H1 (cell line): ENCODE data around the gene YOD1. TPM values are rescaled to one million over a fixed set of nuclear protein-coding genes. Genes with fewer than 3 reads are reported as not detected.

Source experiments
- CTCF ChIA-PET: fragments of 300-600 bp; sonication (Branson Sonifier 250); formaldehyde crosslinking; loops from one replicate; lab custom pipeline; 2021; ENCODE audit not compliant: partially characterized antibody; lab: Charles Lee
- POLR2A ChIA-PET: fragments of 300-600 bp; sonication (Branson Sonifier 250); formaldehyde crosslinking; loops from one replicate; lab custom pipeline; 2021; ENCODE audit warnings: inconsistent platforms; ENCODE audit not compliant: partially characterized antibody; lab: Charles Lee
- DNase-seq, 2 experiments: peaks; one replicate each; pipeline versions ENCODE4 v3.0.0 to v3.0.0-alpha.2; 2010 to 2022; ENCODE audit warnings: low spot score in 2 of 2, low read depth in 1 of 2, mixed read lengths in 1 of 2
- FAIRE-seq: peaks from 2 replicates; lab custom pipeline; 2011; peaks lifted over from hg19 to GRCh38; lab: Jason Lieb, UNC
- H2AFZ ChIP-seq: 2 replicates; pipeline ENCODE4 v1.8.1; 2012; ENCODE audit warnings: low read length, inconsistent platforms
- H2AK5ac ChIP-seq: 2 replicates; pipeline ENCODE4 v1.6.1; 2013; ENCODE audit warnings: low read depth, low read length
- H2BK120ac ChIP-seq: replicated peaks from 2 replicates; pipeline ENCODE3; 2013; ENCODE audit warnings: low read depth, low read length, inconsistent platforms
- H2BK12ac ChIP-seq: 2 replicates; pipeline ENCODE4 v1.6.1; 2013; ENCODE audit warnings: low read depth, low read length
- H2BK15ac ChIP-seq: 2 replicates; pipeline ENCODE4 v1.6.1; 2013; ENCODE audit warnings: low read length
- H2BK20ac ChIP-seq: 2 replicates; pipeline ENCODE4 v1.6.1; 2013; ENCODE audit warnings: low read length
- H2BK5ac ChIP-seq: 2 replicates; pipeline ENCODE4 v1.6.1; 2013; ENCODE audit warnings: low read depth, low read length
- H3K14ac ChIP-seq: 2 replicates; pipeline ENCODE4 v1.6.1; 2013; ENCODE audit warnings: inconsistent platforms; ENCODE audit not compliant: insufficient read length
- H3K18ac ChIP-seq: 2 replicates; pipeline ENCODE4 v1.6.1; 2013; ENCODE audit warnings: low read length; ENCODE audit errors: extremely low read depth
- H3K23ac ChIP-seq: 2 replicates; pipeline ENCODE4 v1.6.1; 2013; ENCODE audit warnings: inconsistent platforms; ENCODE audit not compliant: insufficient read length
- H3K23me2 ChIP-seq: 2 replicates; pipeline ENCODE4 v1.6.1; 2013; ENCODE audit warnings: low read depth, low read length
- H3K27ac ChIP-seq: 2 replicates; pipeline ENCODE4 v1.6.1; 2011; ENCODE audit warnings: low read depth, low read length, inconsistent platforms
- H3K27me3 ChIP-seq, 4 experiments: replicated peaks in 1 of 4; 1 replicate in 1 of 4; 2 replicates in 3 of 4; pipeline versions ENCODE4 v1.6.1 to v1.8.1; 2011 to 2013; ENCODE audit warnings: low read length in 3 of 4, mild to moderate bottlenecking in 3 of 4, inconsistent platforms in 2 of 4, mixed read lengths in 2 of 4, moderate library complexity in 1 of 4; ENCODE audit not compliant: control insufficient read depth in 3 of 4, insufficient read depth in 3 of 4; ENCODE audit errors: extremely low read depth in 1 of 4
- H3K36me3 ChIP-seq, 4 experiments: 2 replicates each; pipeline versions ENCODE4 v1.6.1 to v1.8.1; 2011 to 2013; ENCODE audit warnings: mild to moderate bottlenecking in 4 of 4, low read length in 3 of 4, moderate library complexity in 2 of 4, control low read depth in 1 of 4, inconsistent platforms in 1 of 4; ENCODE audit not compliant: insufficient read depth in 4 of 4, control insufficient read depth in 2 of 4
- H3K4ac ChIP-seq: replicated peaks from 2 replicates; pipeline ENCODE3; 2013; ENCODE audit warnings: low read length, low read depth, mixed read lengths, inconsistent platforms; ENCODE audit not compliant: insufficient read length
- H3K4me1 ChIP-seq, 4 experiments: replicated peaks in 1 of 4; 1 replicate in 1 of 4; 2 replicates in 3 of 4; pipeline versions ENCODE4 v1.6.1 to v1.8.1; 2011 to 2013; ENCODE audit warnings: low read length in 3 of 4, inconsistent platforms in 2 of 4, mixed read lengths in 1 of 4; ENCODE audit not compliant: insufficient read depth in 4 of 4, control insufficient read depth in 3 of 4
- H3K4me2 ChIP-seq, 2 experiments: 2 replicates each; pipeline versions ENCODE4 v1.6.1 to v1.8.1; 2011 to 2013; ENCODE audit warnings: low read depth in 2 of 2, low read length in 2 of 2, control low read depth in 1 of 2, inconsistent platforms in 1 of 2, mild to moderate bottlenecking in 1 of 2; ENCODE audit not compliant: insufficient read depth in 1 of 2
- H3K4me3 ChIP-seq, 4 experiments: fragments of 200-600, 300-600 bp in 1 of 4; sonication (generic), shearing (Covaris generic), sonication (Bioruptor Twin) in 1 of 4; 2 replicates each; pipeline versions ENCODE4 v1.5.1 to v1.8.1; 2011 to 2016; ENCODE audit warnings: low read length in 4 of 4, low read depth in 3 of 4, control low read depth in 2 of 4, inconsistent platforms in 2 of 4, mild to moderate bottlenecking in 2 of 4, mixed read lengths in 1 of 4, moderate library complexity in 1 of 4; ENCODE audit not compliant: insufficient read depth in 2 of 4; ENCODE audit errors: extremely low read depth in 1 of 4
- H3K56ac ChIP-seq: replicated peaks from 2 replicates; pipeline ENCODE3; 2013; ENCODE audit warnings: low read depth, mild to moderate bottlenecking, mixed read lengths, low read length, inconsistent platforms; ENCODE audit not compliant: insufficient read length
- H3K79me1 ChIP-seq: 2 replicates; pipeline ENCODE4 v1.6.1; 2013; ENCODE audit warnings: low read depth, low read length, control low read depth
- H3K79me2 ChIP-seq, 2 experiments: 2 replicates each; pipeline versions ENCODE4 v1.6.1 to v1.8.1; 2012 to 2013; ENCODE audit warnings: low read length in 2 of 2, mild to moderate bottlenecking in 2 of 2, inconsistent platforms in 1 of 2; ENCODE audit not compliant: insufficient read depth in 2 of 2, control insufficient read depth in 1 of 2
- H3K9ac ChIP-seq, 4 experiments: replicated peaks in 1 of 4; 1 replicate in 1 of 4; 2 replicates in 3 of 4; pipeline versions ENCODE4 v1.6.1 to v1.8.1; 2011 to 2013; ENCODE audit warnings: low read depth in 3 of 4, low read length in 3 of 4, control low read depth in 2 of 4, mild to moderate bottlenecking in 2 of 4, moderate library complexity in 2 of 4, inconsistent platforms in 1 of 4; ENCODE audit errors: extremely low read depth in 1 of 4
- H3K9me3 ChIP-seq, 2 experiments: 2 replicates each; pipeline versions ENCODE4 v1.6.1 to v1.8.1; 2012 to 2013; ENCODE audit warnings: mild to moderate bottlenecking in 2 of 2, moderate library complexity in 2 of 2, control low read depth in 1 of 2, inconsistent platforms in 1 of 2, low read depth in 1 of 2, low read length in 1 of 2, mixed read lengths in 1 of 2; ENCODE audit not compliant: insufficient read depth in 2 of 2
- H4K20me1 ChIP-seq, 2 experiments: replicated peaks in 1 of 2; 2 replicates each; pipeline versions ENCODE3 to v1.8.1; 2011 to 2013; ENCODE audit warnings: inconsistent platforms in 2 of 2, low read length in 2 of 2, mild to moderate bottlenecking in 1 of 2; ENCODE audit not compliant: insufficient read depth in 2 of 2, control insufficient read depth in 1 of 2
- H4K5ac ChIP-seq: 2 replicates; pipeline ENCODE4 v1.6.1; 2013; ENCODE audit warnings: low read length, low read depth, mixed read lengths, inconsistent platforms; ENCODE audit not compliant: insufficient read length
- H4K8ac ChIP-seq: 2 replicates; pipeline ENCODE4 v1.8.0; 2013; ENCODE audit warnings: mild to moderate bottlenecking, moderate library complexity, low read length, inconsistent platforms; ENCODE audit not compliant: insufficient read depth; ENCODE audit errors: extremely low read depth
- H4K91ac ChIP-seq: replicated peaks from 2 replicates; pipeline ENCODE3; 2013; ENCODE audit warnings: low read length, mixed read lengths, inconsistent platforms; ENCODE audit not compliant: insufficient read length
- CBX8 ChIP-seq: fragments of 300-800, 300-1000 bp; sonication (generic); IDR thresholded peaks from 2 replicates; pipeline ENCODE4 v1.7.1; 2016; ENCODE audit warnings: low read depth, low read length, borderline replicate concordance
- CREB1 ChIP-seq: IDR thresholded peaks from 2 replicates; pipeline ENCODE4 v1.6.1; 2012; ENCODE audit warnings: inconsistent platforms
- EZH2 ChIP-seq: fragments of 200-600 bp; sonication (generic); IDR thresholded peaks from 2 replicates; pipeline ENCODE4 v1.7.1; 2012; ENCODE audit warnings: low read depth, mild to moderate bottlenecking, moderate library complexity, low read length, inconsistent platforms; ENCODE audit not compliant: severe bottlenecking
- GTF2F1 ChIP-seq: IDR thresholded peaks from 2 replicates; pipeline ENCODE4 v1.6.1; 2012; ENCODE audit warnings: low read depth, low read length, improper control_type of control experiment, borderline replicate concordance
- HDAC2 ChIP-seq, 2 experiments: fragments of 300-600 bp in 1 of 2; sonication (generic) in 1 of 2; IDR thresholded peaks; 2 replicates each; pipeline ENCODE4 v1.6.1; 2011 to 2012; ENCODE audit warnings: low read depth in 2 of 2, low read length in 2 of 2, mild to moderate bottlenecking in 2 of 2, moderate library complexity in 2 of 2, borderline replicate concordance in 1 of 2, inconsistent platforms in 1 of 2
- JUN ChIP-seq: IDR thresholded peaks from 2 replicates; pipeline ENCODE4 v1.6.1; 2011; ENCODE audit warnings: low read depth, mild to moderate bottlenecking, improper control_type of control experiment, low read length
- MAFK ChIP-seq: IDR thresholded peaks from 2 replicates; pipeline ENCODE4 v1.6.1; 2012; ENCODE audit warnings: low read depth, mild to moderate bottlenecking, improper control_type of control experiment, low read length
- NRF1 ChIP-seq: IDR thresholded peaks from 2 replicates; pipeline ENCODE4 v1.6.1; 2011; ENCODE audit warnings: mild to moderate bottlenecking, low read depth, low read length, improper control_type of control experiment
- POLR2A ChIP-seq, 2 experiments: IDR thresholded peaks; 1 replicate in 1 of 2; 2 replicates in 1 of 2; pipeline ENCODE4 v1.6.1; 2011; ENCODE audit warnings: low read depth in 2 of 2, low read length in 2 of 2, mild to moderate bottlenecking in 2 of 2; ENCODE audit errors: control extremely low read depth in 1 of 2
- POLR2AphosphoS5 ChIP-seq: IDR thresholded peaks from 2 replicates; pipeline ENCODE4 v1.6.1; 2011; ENCODE audit warnings: low read depth, low read length
- RAD21 ChIP-seq, 2 experiments: IDR thresholded peaks in 1 of 2; conservative IDR thresholded peaks in 1 of 2; 2 replicates each; pipeline ENCODE4 v1.6.1; 2011; ENCODE audit warnings: low read depth in 2 of 2, low read length in 2 of 2, improper control_type of control experiment in 1 of 2, inconsistent platforms in 1 of 2, mild to moderate bottlenecking in 1 of 2, moderate library complexity in 1 of 2
- RBBP5 ChIP-seq: IDR thresholded peaks from 2 replicates; pipeline ENCODE4 v1.7.1; 2012; ENCODE audit warnings: low read depth, mild to moderate bottlenecking, inconsistent platforms, low read length, moderate library complexity, borderline replicate concordance
- RFX5 ChIP-seq: IDR thresholded peaks from 2 replicates; pipeline ENCODE4 v1.6.1; 2011; ENCODE audit warnings: low read depth, low read length, improper control_type of control experiment, borderline replicate concordance
- TAF7 ChIP-seq: optimal IDR thresholded peaks from 2 replicates; pipeline ENCODE3; 2011; ENCODE audit warnings: low read depth, mild to moderate bottlenecking, inconsistent platforms, low read length, moderate library complexity, borderline replicate concordance
- WGBS, 2 experiments: shearing (Covaris generic) in 1 of 2; methylation state at CpG; one replicate each; pipeline versions ENCODE4 v1.1.6 to v1.1.7; 2013 to 2015; ENCODE audit warnings: low lambda C conversion rate in 2 of 2, mixed read lengths in 2 of 2, inconsistent platforms in 1 of 2, low coverage in 1 of 2, missing lambda C conversion rate in 1 of 2; ENCODE audit not compliant: insufficient replicate concordance in 2 of 2, insufficient coverage in 1 of 2, insufficient read length in 1 of 2; ENCODE audit errors: extremely low coverage in 1 of 2, missing lambda C conversion rate in 1 of 2; 5-methylcytosine and 5-hydroxymethylcytosine counted together
- polyA plus RNA-seq, 7 experiments: library from polyadenylated mRNA; depleted of rRNA in 3 of 7; stranded (reverse) in 5 of 7; unstranded in 2 of 7; fragments of >200 nt in 5 of 7; fragments of 200-250 nt in 2 of 7; gene quantifications; 1 replicate in 5 of 7; 2 replicates in 1 of 7; 4 replicates in 1 of 7; pipeline versions ENCODE4 v1.2.1 to v1.2.3, GENCODE V29; 2011 to 2013; ENCODE audit warnings: missing spikeins in 2 of 7, mixed read lengths in 2 of 7
- total RNA-seq: library from RNA; stranded (reverse); fragmentation: NEBNext Ultra II Directional; extraction: Animal tissue kit (Norgen Biotek cat#: 25700); gene quantifications from 2 replicates; pipeline ENCODE4 v1.2.1, GENCODE V29; 2021

Gene YOD1
- total and polyA plus RNA-seq, 2 of the 8 experiments (the other 6 are each of a cell fraction or from before 2014, with no cell fraction given) = 1.9 to 11.8 TPM

- Histone ChIP-seq H2AFZ (no peak overlapping the region), H2AK5ac (no peak overlapping the region), H3K4ac (no peak overlapping the region), H4K91ac (no peak overlapping the region), H3K4me3 (no peak overlapping the region), H3K4me2 (no peak overlapping the region), H4K20me1 (no peaks in the 10 kb centered on the region), H3K23ac (no peak overlapping the region), H3K79me1 (no peaks in the 10 kb centered on the region), H4K8ac (no peak overlapping the region), H3K14ac (no peak overlapping the region), H3K9me3 (no peaks in the 10 kb centered on the region), H4K5ac (no peak overlapping the region), H2BK5ac (no peak overlapping the region), H3K56ac (no peak overlapping the region), H2BK20ac (no peak overlapping the region), H3K9ac (no peak overlapping the region), H3K79me2 (no peaks in the 10 kb centered on the region), H2BK12ac (no peak overlapping the region), H2BK120ac (no peak overlapping the region), H3K27me3 (no peaks in the 10 kb centered on the region), H3K27ac (no peak overlapping the region), H3K36me3 (peaks cover 0 to 14% (median 6%) of the 10 kb centered on the region in 4 experiments; a peak in 4 of 8 replicates), H3K4me1 (peaks cover 0 to 3% (median 1%) of the 10 kb centered on the region in 4 experiments; a peak in 2 of 7 replicates), H3K23me2 (peaks cover 4% of the 10 kb centered on the region; the same call in 1 of the 2 replicates), H2BK15ac (no peak overlapping the region), H3K18ac (no peak overlapping the region)
- WGBS, 2 experiments = 92% methylated on average over 4 of the region's 4 CpGs; no CpG with 5 or more reads in 1 of the 2 experiments
- FAIRE-seq (no peak), DNase-seq (no peak)
- CTCF ChIA-PET = interaction anchor here (0.9 to 3.5 kb wide), 4 partner anchors 9 to 146 kb away, joined by 3 to 16 read pairs (median 6); no protein-coding TSS in a partner anchor
- POLR2A ChIA-PET = interaction anchor here (2.8 kb wide), 1 partner anchor 26 kb away, joined by 9 read pairs; the partner anchor contains the start of gene C1orf116
- TF ChIP-seq RAD21 (IDR thresholded peaks at IDR 0.05 in 1 of 2, conservative IDR thresholded peaks at IDR 0.05 in 1 of 2; ENCODE audit: low read depth in 2 of 2, low read length in 2 of 2) (no peak), GTF2F1 (no peak), CBX8 (no peak), MAFK (no peak), EZH2 (no peak), HDAC2 (IDR thresholded peaks at IDR 0.05; ENCODE audit: borderline replicate concordance in 1 of 2, low read depth in 2 of 2, low read length in 2 of 2) (no peak), RBBP5 (no peak), RFX5 (no peak), JUN (no peak), CREB1 (no peak), POLR2A (IDR thresholded peaks at IDR 0.05; ENCODE audit: control extremely low read depth in 1 of 2, low read depth in 2 of 2, low read length in 2 of 2) (no peak), TAF7 (no peak), POLR2AphosphoS5 (no peak), NRF1 (no peak)
Measured at GRCh38 chr1:207058252-207058651, 7.2 kb upstream of the YOD1 start.
